ENCODE data around the gene UROS. TPM values are rescaled to one million over a fixed set of nuclear protein-coding genes. Genes with fewer than 3 reads are reported as not detected.

UROS gene
- total RNA-seq, 1 experiment from 2014 or later, result 143 TPM

DNA sequence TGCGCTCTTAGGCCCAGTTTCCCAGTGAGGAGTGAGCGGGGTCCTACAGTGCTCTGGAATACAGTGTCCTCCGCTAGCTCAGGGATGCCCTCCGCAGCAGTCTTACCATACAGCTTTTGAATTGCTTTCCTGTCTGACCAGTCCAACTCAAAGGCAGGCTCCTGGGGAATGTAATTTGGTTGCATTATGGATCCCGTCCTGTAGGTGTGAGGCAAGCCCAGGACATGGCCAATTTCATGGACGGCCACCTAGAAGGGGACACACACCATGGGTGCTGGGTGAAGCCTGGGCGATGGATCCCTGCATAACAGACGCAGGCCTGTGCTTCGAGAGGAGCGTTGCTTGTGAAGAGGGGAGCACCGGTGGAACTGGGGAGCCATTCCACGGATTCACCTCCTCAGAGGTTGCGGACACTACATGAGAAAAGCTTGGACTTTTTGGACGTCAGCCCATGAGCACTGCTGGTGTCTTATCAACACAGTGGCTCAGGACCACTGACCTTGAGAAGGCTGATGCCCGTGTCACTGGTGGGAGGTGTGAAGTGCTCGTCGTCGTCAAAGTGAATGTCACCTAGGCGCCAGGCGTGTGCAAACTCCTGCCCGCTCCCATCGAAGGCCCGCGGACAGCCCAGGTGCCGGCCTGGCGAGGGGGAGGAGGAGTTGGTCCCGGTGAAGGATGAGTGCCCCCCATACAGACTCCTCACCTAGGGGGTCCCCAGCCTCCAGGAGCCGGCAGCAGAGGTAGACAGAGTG, 50.8 kb downstream of the UROS start:
- DNase-seq (ENCODE audit: low spot score), result no peak
- in situ Hi-C loops (cut with HindIII; ENCODE audit: low sequenced_read_pairs), result no loop called here

DNA sequence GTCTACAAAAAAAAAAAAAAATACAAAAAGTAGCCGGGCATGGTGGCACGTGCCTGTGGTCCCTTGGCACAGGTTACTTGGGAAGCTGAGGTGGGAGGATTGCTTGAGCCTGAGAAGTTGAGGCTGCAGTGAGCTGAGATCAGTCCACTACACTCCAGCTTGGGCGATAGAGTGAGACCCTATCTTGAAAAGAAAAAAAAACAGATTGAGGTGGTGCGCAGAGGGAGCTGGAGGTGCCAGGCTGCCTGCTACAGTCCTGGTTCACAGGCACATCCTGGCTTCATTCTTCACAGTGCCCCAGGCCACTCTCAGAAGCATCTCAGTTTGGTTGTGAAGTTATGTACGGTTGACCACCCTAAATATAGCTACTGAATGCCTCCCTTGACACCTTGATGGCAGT, 52.2 kb downstream of the UROS start:
- in situ Hi-C loops (cut with HindIII; ENCODE audit: low sequenced_read_pairs), result no loop called here
- no peak for DNase-seq (ENCODE audit: low spot score)

DNA sequence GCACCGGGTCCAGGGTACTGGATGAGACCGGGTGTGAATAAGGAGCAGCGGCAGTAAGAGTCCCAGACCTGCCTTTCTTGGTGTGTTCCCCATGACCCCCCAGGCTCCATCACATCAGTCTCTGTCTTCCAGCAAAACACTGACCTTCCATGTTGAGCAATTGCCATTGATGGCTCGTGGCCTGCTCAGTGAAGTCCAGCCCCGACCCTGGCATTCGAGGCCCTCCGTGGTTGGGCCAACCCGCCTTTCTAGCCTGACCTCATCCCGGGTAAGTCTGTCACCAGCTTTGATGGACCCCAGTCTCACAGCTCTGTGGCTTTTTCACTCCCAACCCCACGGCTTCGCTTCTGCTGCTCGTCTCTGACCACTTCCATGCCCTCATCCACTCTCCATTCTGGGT, 53.9 kb downstream of the UROS start:
- DNase-seq (ENCODE audit: low spot score), result no peak
- in situ Hi-C loops (cut with HindIII; ENCODE audit: low sequenced_read_pairs), result no loop called here

DNA sequence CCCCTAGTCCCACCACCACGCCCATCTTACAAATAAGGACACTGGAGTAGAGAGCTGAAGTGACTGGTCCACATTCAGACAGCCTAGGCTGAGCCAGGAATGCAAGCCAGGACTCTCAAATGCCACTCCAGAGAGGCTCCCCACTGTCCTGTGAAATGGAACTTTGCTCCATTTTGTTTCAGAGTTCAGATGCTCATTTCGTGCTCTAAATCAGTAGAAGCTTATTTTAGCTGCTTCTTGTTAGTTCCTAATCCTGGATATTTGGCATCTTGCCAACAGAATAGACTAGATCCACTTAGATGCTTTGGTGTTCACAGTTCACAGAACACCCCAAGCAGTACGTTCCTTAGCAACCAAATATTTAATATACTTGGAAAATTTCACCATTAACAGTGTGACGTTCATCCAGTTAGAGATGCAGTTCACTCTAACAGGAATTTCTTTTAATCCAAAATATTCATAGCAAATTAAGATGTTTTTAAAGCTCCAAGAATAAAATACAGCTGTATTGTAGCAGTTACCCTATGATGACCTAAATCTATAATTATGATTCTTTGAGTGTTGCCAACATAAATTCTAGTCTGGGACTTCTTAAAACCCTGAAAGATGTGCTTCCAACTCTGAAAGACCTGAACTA, 54.7 kb downstream of the UROS start:
- peak; percentile 58 for DNase-seq (ENCODE audit: low spot score)
- in situ Hi-C loops (cut with HindIII; ENCODE audit: low sequenced_read_pairs), result no loop called here

DNA sequence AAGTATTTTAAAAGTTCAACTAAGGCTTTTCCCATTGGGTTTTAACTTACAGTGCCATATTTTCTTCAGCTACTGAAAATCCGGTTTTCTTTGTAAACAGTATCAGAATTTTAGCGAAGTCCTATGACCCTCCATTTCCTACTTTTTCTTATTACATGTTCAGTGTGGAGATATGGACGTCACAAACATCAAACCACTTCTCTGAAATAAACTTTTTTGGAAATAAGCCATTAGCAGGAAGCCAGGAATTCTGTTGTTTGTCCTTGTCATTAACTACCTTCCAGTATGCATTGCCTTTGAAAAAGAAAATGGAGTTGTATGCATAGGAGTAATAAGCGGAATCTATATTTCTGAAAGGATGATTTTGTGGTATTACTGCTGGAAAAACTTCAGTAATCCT, 56.5 kb downstream of the UROS start:
- in situ Hi-C loops (cut with HindIII; ENCODE audit: low sequenced_read_pairs), result no loop called here
- no peak for DNase-seq (ENCODE audit: low spot score)

DNA sequence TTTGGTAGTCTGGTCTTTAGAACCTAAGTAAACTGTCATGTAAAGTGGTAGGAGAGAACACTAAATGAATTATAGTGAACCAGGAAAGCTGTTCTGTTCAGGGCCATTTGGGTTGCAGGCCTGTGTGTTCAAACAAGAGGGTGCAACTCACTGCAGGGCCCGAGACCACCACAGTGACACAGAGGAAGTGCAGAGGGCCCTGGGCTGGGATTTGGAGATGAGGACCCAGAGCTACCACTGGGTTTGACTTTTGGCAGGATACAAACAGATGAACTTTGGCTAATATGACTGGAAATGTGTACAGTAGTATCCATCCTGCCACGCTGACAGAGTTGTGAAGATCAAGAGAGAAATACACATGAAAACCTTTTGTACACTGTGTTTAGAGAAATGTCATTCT, 57.2 kb downstream of the UROS start:
- no peak for DNase-seq (ENCODE audit: low spot score)
- in situ Hi-C loops (cut with HindIII; ENCODE audit: low sequenced_read_pairs), result no loop called here

DNA sequence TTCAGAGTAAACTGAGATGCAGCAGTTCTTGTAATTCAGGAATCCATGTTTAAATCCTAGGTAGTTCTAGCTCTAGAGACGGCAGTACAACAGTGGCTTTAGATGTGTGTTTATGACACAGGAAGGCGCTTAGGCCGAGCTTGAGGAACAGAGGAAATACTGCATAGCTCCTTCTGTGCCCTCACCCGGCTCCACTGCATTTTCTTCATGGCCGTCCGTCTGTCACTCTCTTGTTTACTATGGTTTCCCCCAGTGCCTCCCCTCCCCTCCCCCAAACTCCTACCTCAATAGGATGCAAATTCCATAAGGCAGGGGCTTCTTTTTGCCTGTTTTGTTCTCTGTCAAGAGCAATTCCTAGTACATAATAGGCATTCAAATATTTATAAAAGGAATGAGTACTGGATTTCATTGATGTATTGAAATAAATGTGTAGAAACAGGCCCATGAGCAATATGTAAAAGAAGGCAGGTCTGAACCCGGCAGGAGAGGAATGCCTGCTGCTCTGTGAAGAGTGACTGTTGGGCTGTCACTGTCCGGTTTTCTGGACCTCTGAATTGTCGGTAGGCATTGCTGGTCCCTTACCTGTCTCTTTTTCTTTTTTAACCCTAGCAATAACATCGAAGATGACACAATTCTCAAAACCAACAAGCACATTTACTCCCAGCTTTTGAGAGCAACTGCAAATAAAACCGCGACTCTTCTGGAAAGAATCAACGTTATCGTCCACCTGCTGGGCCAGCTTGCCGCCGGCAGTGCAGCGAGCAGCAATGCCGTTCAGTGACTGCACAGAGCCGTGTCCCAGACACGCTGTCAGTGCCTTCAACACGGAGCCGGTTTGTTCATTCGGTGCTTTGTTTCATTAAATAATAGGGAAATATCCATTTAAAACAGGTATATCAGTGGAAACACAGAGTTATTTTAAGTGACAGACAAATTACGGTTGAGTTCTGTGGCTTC, 60.1 kb downstream of the UROS start:
- in situ Hi-C loops (cut with HindIII; ENCODE audit: low sequenced_read_pairs), result no loop called here
- DNase-seq (ENCODE audit: low spot score), result no peak

DNA sequence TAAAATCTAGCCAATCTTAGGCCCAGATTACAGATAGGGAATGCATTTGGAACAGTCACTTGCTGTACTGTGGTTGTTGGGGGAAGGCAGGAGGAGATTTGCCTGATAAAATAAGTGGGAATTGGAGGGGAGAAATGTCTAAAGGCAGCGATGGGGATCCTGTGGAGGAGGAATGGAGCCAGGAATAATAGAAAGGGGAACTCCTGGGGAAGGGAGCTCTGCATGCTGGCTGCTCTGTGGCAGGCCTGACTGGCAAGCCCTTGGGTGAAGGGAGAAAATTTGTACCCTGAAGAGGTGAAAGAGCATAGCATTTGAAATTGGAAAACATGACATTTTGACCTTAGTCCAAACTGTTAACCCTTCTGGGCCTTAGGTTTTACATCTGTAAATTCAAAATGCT, 61.1 kb downstream of the UROS start:
- no peak for DNase-seq (ENCODE audit: low spot score)
- in situ Hi-C loops (cut with HindIII; ENCODE audit: low sequenced_read_pairs), result no loop called here

DNA sequence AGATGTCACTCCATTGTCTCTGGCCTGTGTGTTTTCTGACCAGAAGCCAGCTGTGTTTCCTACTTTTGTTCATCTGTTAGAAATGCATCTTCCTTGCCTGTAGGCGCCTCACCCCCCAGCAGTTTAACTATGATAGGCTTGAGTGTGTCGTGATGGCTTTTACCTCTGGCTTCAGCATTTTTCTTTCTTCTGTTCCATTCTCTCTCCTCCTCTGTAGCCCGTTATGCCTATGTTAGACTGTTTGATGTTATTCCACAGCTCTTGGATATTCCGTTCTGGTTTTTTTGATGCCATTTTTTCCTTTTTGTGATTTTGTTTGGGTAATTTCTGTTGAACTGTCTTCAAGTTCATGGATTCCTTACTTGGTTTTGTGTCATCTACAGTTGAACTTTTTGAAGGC, 65.3 kb downstream of the UROS start:
- in situ Hi-C loops (cut with HindIII; ENCODE audit: low sequenced_read_pairs), result no loop called here
- DNase-seq (ENCODE audit: low spot score), result no peak

DNA sequence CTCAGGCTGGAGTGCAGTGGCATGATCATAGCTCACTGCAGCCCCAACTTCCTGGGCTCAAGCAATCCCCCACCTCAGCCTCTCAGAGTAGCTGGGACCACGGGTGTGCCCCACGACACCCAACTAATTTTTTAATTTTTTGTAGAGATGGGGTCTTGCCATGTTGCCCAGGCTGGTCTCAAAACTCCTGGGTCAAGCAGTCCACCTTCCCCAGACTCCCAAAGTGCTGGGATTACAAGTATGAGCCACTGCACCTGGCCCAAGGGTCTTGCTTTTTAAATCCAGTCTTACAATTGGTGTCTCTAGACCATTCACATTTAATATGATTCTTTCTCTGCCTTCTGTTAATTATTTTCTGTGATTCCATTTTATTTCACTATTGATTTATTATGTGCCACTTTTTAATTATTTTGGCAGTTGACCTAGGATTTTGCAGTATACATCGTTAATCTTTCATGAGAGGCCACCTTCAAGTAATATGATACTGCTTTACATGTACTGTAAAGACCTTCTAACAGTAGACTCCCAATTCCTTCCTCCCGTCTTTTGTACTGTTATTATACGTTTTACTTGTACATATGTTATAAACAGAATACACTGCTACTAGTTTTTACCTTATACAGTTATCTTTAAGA, 66.1 kb downstream of the UROS start:
- DNase-seq (ENCODE audit: low spot score), result no peak
- in situ Hi-C loops (cut with HindIII; ENCODE audit: low sequenced_read_pairs), result no loop called here

DNA sequence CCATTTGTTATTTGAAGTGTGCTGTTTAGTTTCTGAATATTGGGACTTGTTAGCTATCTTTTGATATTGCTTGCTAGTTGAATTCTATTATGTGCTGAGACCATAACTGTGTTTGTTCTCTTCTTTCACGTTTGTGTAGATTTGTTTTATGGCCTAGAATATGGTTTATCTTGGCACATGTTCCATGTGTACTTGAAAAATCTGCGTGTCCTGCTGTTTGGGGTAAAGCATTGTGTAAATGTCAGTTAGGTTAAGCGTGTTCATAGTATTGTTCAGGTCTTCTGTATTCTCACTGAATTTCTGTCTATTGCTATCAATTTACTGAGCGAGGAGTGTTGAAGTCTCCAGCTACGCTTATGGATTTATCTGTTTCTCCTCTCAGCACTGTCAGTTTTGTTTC, 66.9 kb downstream of the UROS start:
- in situ Hi-C loops (cut with HindIII; ENCODE audit: low sequenced_read_pairs), result no loop called here
- no peak for DNase-seq (ENCODE audit: low spot score)

DNA sequence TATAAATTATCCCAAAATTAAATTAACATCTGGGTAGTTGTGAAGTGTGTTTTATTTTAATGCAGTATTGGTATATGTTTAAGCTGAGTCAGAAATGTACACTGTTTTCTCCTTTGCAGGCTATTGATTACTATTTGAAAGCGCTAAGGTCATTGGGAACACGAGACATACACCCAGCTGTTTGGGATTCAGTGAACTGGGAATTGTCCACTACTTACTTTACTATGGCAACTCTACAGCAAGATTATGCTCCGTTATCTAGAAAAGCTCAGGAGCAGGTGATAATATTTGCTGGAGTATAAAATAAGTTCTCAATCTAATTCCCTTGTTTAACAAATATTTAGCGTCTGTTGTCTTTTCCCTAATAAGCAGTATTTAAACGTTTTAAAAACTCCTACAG, 75.6 kb downstream of the UROS start:
- in situ Hi-C loops (cut with HindIII; ENCODE audit: low sequenced_read_pairs), result no loop called here
- no peak for DNase-seq (ENCODE audit: low spot score)

DNA sequence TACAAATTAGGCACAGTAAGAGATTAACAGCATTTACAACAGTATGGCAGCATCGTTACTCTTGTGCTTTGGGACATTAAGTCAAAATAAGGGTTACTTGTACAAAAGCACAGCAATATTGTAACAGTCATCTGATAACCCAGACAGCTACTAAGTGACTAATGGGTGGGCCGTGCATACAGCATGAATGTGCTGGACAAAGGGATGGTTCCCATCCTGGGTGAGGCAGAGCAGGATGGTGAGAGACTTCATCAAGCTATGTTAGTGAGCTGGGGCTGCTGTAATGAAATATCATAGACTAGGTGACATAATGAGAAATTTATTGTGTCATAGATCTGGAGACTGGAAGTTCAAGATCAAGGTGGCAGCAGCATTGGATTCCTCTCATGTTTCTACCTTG, 78.1 kb downstream of the UROS start:
- in situ Hi-C loops (cut with HindIII; ENCODE audit: low sequenced_read_pairs), result no loop called here
- DNase-seq (ENCODE audit: low spot score), result no peak

DNA sequence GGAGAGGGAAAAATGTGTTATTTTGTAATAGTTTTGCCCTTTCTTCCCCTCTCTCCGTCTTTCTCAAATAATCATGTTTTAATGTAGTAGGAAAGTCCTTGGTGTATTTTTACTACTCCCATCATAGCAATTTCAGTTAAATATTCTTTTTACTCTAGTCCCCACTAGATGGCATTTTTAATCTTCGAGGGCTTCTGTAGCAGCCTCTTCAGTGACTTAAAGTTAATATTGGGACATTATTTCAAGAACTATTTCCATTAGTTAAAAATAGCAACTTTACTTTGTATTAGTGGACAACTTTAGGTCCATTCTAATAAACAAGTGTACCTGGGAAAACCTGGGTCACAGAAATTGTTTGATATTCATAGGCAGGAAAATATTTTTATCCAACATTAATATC, 80.6 kb downstream of the UROS start:
- in situ Hi-C loops (cut with HindIII; ENCODE audit: low sequenced_read_pairs), result no loop called here
- no peak for DNase-seq (ENCODE audit: low spot score)

DNA sequence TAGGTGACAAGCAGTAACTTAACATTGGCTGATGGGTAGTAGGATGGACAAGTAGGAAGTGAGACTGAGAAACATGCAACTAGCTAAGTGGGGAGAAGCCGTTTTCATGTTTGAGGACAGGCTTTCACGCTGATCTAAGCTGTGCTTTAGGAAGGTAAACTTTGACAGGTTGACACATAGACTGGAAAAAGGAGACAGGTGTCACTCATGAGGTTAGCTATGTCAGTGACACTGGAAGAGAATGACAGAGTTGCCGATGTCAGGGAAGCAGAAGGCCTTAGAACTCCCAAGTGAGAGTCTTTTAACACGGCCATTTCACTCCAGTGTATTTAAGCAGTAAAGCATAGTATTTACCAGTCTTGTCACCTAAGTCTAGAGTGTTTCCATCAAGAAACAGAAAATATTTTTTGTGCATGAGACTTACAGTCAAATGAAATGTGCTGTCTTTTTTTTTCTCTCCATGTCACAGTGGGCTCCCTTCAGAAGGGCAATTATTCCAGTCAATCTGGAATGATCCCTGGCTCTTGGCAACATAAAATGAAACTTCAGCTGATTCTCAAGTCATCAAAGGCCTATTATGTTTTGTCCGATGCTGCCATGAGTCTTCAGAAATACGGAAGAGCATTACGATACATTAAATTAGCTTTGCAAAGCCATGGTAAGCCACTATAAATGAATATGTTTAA, 82.9 kb downstream of the UROS start:
- DNase-seq (ENCODE audit: low spot score), result no peak
- in situ Hi-C loops (cut with HindIII; ENCODE audit: low sequenced_read_pairs), result no loop called here

All from G401 (cell line).